Heart right ventricle (tissue), 16 donors: ENCODE measurements around the gene MED22. TPM values are rescaled to one million over a fixed set of nuclear protein-coding genes. Genes with fewer than 3 reads are reported as not detected.

Experiments used
- ATAC-seq, 8 donors: fragments of 200-7000 bp; cut with Tn5 transposase; one replicate each; pipeline ENCODE4 v1.9.1; 2020; ENCODE audit warnings: mild to moderate bottlenecking in 8 of 8, moderate library complexity in 8 of 8, moderate number of reproducible peaks in 1 of 8
- DNase-seq, 2 donors: peaks; one replicate each; pipeline ENCODE4 v3.0.0-alpha.2; 2020
- H3K27ac ChIP-seq, 10 donors: fragments of 200-600 bp; sonication (generic) in 2 of 10; one replicate each; pipeline versions ENCODE4 v1.5.0 to v1.8.0; 2020 to 2022; ENCODE audit warnings: mild to moderate bottlenecking in 3 of 10
- H3K27me3 ChIP-seq, 7 donors: fragments of 200-600 bp; one replicate each; pipeline ENCODE4 v1.8.0; 2021 to 2022; ENCODE audit warnings: mild to moderate bottlenecking in 2 of 7
- H3K36me3 ChIP-seq, 9 donors: fragments of 200-600 bp; sonication (generic) in 1 of 9; one replicate each; pipeline versions ENCODE4 v1.5.0 to v1.8.0; 2020 to 2022; ENCODE audit warnings: mild to moderate bottlenecking in 2 of 9
- H3K4me1 ChIP-seq, 9 donors: fragments of 200-600 bp; sonication (generic) in 1 of 9; one replicate each; pipeline versions ENCODE4 v1.5.0 to v1.8.0; 2020 to 2022; ENCODE audit warnings: mild to moderate bottlenecking in 4 of 9
- H3K4me3 ChIP-seq, 10 donors: fragments of 200-600 bp; sonication (generic) in 2 of 10; one replicate each; pipeline versions ENCODE4 v1.5.0 to v1.8.0; 2020 to 2022; ENCODE audit warnings: mild to moderate bottlenecking in 7 of 10, moderate library complexity in 2 of 10
- H3K9me3 ChIP-seq, 11 donors: fragments of 200-600 bp in 10 of 11; sonication (generic) in 2 of 11; one replicate each; pipeline versions ENCODE4 v1.5.0 to v1.8.0; 2013 to 2022; ENCODE audit warnings: mild to moderate bottlenecking in 2 of 11, control low read depth in 1 of 11, moderate library complexity in 1 of 11
- WGBS, 2 donors: extraction: QIAGEN DNeasy Blood & Tissue Kit; methylation state at CpG; one replicate each; pipeline ENCODE4 v1.1.7; 2013; ENCODE audit warnings: inconsistent platforms in 1 of 2; 5-methylcytosine and 5-hydroxymethylcytosine counted together
- intact Hi-C, 10 donors: fragments of 100-400 bp; cut with DNase I; formaldehyde crosslinking; loops; one replicate each; pipeline versions ENCODE4 v1.11.1 to v1.14.2; 2022
- polyA plus RNA-seq, 2 donors: library from polyadenylated mRNA; stranded (reverse); fragments of 200-250 nt; gene quantifications; one replicate each; pipeline ENCODE4 v1.2.3, GENCODE V29; 2013
- total RNA-seq, 10 donors: library from RNA; stranded (reverse); fragmentation: NEBNext Ultra II Directional in 3 of 10; extraction: Animal tissue kit (Norgen Biotek cat#: 25700) in 3 of 10; gene quantifications; one replicate each; pipeline versions ENCODE4 v1.2.1 to v1.2.4, GENCODE V29; 2021 to 2023
- TF ChIP-seq, protein P1 (sequence below), 9 donors: fragments of 200-600 bp; sonication (generic) in 2 of 9; IDR thresholded peaks; one replicate each; pipeline versions ENCODE4 v1.5.0 to v1.8.0; 2021 to 2022; ENCODE audit warnings: antibody characterized with exemption in 9 of 9, mild to moderate bottlenecking in 5 of 9, moderate library complexity in 1 of 9
- donor health status: Arrhythmogenic right ventricular cardiomyopathy.
- donor health status: ischemic (EF 13 %, LVEDD 7.1; RV severe dilation, severe dysfunction).
- donor health status: healthy with polysubstance abuse.
- donor health status: DM: no; HTN: yes; CAD: no.
- donor health status: DM: no; HTN: no; CAD: no.
- donor health status: ischemic (EF 25% LVEDD 6.9; RV normal size, moderate dysfunction).
- donor health status: ischemic (EF 25% LVEDD 5.7; RV mildly dilated, moderate dysfunction).
- donor health status: healthy.
- donor health status: DM: yes; HTN: yes; CAD: no.
- donor health status: Ischemic cardiomyopathy.
- donor health status: ischemic (EF 35%, LVEDD 5.7; RV mildly dilated, moderate dysfunction).
- donor health status: nonischemic (EF 11% LVEDD 7.7; RV severe dilation, severe dysfunction).
- donor health status: DM: yes; HTN: yes; CAD: no.
- donor health status: PGD.
- donor health status: ischemic (EF 29% LVEDD 5.4; RV normal size, mild dysfunction).
- donor health status: nonischemic (EF 23%, LVEDD 6.1; RV moderate dilation, normal function).

Gene MED22
- total and polyA plus RNA-seq, 12 donors, result 10.2 to 23.6 (median 17.4) TPM

DNA sequence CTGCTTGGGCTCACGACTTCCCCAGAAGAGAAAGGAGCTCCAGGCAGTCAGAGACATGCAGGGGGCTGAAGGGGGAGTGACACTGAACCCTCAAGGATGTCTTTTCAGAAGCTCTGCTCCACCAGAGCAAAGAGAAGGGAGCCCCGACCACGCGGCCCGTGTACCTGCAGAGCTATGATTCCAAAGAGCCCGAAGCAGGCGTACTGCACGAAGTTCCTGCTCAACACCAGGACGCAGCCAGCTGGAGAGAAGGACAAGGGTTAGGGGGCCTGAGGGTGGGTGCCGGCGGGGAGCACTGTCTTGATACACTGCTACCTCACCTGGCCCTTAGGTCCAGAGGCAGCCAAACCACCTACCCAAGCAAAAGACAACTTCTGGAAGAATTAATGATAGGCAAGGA is 18.5 kb upstream of the MED22 start:
- peaks cover 0 to 93% (median 57%) of the 10 kb centered on the region in 9 donors for H3K36me3 ChIP-seq
- no peak for ATAC-seq

DNA sequence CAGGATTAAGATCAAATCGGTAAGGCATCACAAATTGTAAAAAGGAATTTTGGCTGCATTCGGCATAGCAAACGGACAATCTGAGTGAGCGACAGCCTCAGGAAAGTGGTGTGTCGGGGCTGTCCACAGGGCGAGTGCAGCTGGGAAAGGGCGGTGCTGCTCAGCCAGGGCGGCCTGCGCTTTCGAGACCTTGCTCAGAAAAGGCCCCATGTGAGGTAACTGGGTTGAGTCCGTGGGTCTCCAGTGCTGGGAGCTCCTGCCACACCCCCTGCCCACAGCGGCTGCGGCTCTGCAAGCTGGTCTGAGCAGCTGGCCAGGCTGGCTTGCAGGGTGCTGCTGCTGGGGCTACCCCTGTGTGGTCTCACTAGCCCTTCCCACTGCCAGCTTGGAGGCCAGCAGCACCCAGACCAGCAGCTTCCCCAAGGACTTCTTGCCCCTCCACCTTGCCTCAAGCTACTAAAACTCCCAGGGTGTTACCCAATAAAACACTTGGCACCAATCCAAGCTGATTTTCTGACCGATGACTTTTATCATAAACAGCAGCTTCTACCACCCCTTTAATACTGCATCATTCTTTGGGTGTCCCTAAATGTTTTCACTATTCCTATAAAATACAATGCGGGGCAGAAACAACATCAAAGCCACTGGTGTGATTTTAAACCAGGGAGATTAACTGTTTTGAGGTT is 14.6 kb upstream of the MED22 start:
- H3K36me3 ChIP-seq, result peaks cover 0 to 89% (median 59%) of the 10 kb centered on the region in 9 donors

More for the DNA sequence above, 18.5 kb upstream of the MED22 start:
- no peaks in the 10 kb centered on the region for H3K9me3 ChIP-seq
- no peak overlapping the region for H3K27ac ChIP-seq
- intact Hi-C loops, result no loop called here
- H3K27me3 ChIP-seq, result no peaks in the 10 kb centered on the region
- WGBS, 2 donors, result 91 to 95% methylated on average over 11 of the region's 11 CpGs
- no peak overlapping the region for H3K4me3 ChIP-seq
- no peak for DNase-seq
- TF ChIP-seq, protein P1, sequence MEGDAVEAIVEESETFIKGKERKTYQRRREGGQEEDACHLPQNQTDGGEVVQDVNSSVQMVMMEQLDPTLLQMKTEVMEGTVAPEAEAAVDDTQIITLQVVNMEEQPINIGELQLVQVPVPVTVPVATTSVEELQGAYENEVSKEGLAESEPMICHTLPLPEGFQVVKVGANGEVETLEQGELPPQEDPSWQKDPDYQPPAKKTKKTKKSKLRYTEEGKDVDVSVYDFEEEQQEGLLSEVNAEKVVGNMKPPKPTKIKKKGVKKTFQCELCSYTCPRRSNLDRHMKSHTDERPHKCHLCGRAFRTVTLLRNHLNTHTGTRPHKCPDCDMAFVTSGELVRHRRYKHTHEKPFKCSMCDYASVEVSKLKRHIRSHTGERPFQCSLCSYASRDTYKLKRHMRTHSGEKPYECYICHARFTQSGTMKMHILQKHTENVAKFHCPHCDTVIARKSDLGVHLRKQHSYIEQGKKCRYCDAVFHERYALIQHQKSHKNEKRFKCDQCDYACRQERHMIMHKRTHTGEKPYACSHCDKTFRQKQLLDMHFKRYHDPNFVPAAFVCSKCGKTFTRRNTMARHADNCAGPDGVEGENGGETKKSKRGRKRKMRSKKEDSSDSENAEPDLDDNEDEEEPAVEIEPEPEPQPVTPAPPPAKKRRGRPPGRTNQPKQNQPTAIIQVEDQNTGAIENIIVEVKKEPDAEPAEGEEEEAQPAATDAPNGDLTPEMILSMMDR (IDR thresholded peaks at IDR 0.05), result no peak
- H3K4me1 ChIP-seq, result peaks cover 15 to 48% (median 43%) of the 10 kb centered on the region in 9 donors

DNA sequence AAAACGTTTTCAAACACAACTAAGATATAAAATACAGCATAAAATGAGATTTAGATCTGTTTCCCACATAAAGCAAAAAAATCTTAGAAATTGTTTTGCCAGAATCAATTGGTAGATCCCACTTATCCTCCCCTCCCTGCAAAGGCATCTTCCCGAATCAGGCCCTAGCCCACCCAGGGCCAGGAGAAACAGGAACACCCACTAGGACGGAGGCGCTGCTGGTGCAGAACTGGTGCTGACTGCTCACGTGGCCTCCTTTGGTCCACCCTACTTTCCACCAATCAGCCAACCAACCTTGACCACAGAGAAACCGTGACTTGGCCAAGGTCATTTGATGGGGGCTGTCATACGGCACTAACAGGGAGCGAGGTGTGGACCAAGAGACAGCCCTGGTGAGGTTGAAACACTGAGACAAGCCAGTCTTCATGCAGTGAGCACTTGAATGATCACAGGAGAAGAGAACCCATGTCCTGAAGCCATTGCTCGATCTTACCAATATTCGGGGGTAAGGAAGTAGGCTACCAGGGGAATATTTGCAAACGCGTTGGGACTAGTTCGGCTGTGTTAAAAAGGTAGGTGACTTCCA is 13.7 kb upstream of the MED22 start:
- ATAC-seq (no peak), DNase-seq (no peak)
- Histone ChIP-seq H3K27ac (no peak overlapping the region), H3K4me1 (peaks cover 7 to 31% (median 16%) of the 10 kb centered on the region in 9 donors), H3K27me3 (no peaks in the 10 kb centered on the region), H3K36me3 (peaks cover 0 to 80% (median 51%) of the 10 kb centered on the region in 9 donors), H3K4me3 (no peak overlapping the region), H3K9me3 (no peaks in the 10 kb centered on the region)
- intact Hi-C loops, result no loop called here
- 80 to 83% methylated on average over 13 of the region's 13 CpGs for WGBS, 2 donors
- TF ChIP-seq, protein P1 (IDR thresholded peaks at IDR 0.05), result no peak

More for the DNA sequence above, 14.6 kb upstream of the MED22 start:
- intact Hi-C loops, result no loop called here
- Histone ChIP-seq H3K9me3 (no peaks in the 10 kb centered on the region), H3K4me3 (no peak overlapping the region), H3K27me3 (no peaks in the 10 kb centered on the region), H3K4me1 (peaks cover 2 to 31% (median 11%) of the 10 kb centered on the region in 9 donors), H3K27ac (no peak overlapping the region)
- WGBS, 2 donors, result 91 to 93% methylated on average over 15 of the region's 15 CpGs
- TF ChIP-seq, protein P1 (IDR thresholded peaks at IDR 0.05), result no peak
- ATAC-seq (no peak), DNase-seq (no peak)

DNA sequence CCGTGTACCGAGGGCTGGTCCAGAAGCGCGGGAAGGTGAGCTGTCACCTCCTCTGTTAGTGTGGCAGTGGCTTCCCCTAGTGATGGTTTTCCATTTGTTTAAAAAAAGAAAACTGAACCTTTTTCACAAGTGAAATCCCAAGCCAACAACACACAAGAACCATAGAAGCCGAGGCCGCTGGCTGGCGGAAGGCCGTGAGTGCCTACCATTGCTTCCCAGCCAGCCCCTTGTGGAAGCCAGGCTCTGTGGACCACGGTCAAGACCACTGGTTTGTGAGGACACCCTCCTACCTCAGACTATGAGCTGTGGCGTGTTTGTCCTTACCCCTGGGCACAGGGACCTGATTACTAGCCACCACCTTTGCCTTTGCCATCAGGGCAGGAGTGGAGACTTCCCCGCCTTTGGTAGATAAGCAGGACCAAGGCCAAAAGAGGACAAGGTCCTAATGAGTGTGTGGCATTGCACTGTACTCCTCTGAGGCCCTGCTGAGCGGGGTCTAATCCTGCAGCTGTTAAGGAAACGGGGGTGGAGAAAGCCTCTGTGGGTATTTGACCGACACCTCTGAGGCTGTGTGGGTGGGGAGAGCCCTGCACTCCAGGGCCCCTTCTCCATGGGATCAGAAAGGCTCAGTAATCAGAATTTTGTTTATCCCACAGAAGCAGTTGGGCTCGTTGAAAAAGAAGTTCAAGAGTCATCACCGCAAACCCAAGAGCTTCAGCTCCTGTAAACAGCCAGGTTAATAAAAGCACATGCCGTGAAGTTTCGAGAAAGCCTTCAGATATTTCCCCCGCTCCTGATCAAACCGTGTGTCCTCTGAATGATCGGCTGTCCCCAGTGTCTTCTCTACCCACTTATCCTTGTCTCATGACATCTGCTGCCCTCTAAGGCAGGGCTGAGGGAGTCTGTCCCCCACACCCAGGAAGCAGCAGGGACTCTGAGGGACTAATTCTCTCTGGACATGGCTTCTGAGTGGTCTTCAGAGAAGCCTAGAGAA is 12.8 kb upstream of the MED22 start:
- TF ChIP-seq, protein P1 (IDR thresholded peaks at IDR 0.05), result no peak
- Histone ChIP-seq H3K36me3 (peaks cover 0 to 71% (median 44%) of the 10 kb centered on the region in 9 donors), H3K9me3 (no peaks in the 10 kb centered on the region), H3K27me3 (no peaks in the 10 kb centered on the region), H3K4me1 (peaks cover 7 to 33% (median 17%) of the 10 kb centered on the region in 9 donors), H3K27ac (no peak overlapping the region), H3K4me3 (no peak overlapping the region)
- ATAC-seq, result no peak
- WGBS, 2 donors, result 79 to 82% methylated on average over 21 of the region's 21 CpGs
- DNase-seq, result no peak
- intact Hi-C loops, result no loop called here
